NB4 (cell line): ENCODE results near the gene MBOAT2.

Experiments
- DNase-seq: peaks from one replicate; pipeline ENCODE4 v3.0.0; 2010; ENCODE audit warnings: low read depth
- H3K4me3 ChIP-seq: one replicate; pipeline ENCODE4 v1.5.1; 2011; ENCODE audit warnings: mild to moderate bottlenecking, low read depth, low read length, moderate library complexity
- MYC ChIP-seq: IDR thresholded peaks from 2 replicates; pipeline ENCODE4 v1.6.1; 2011; ENCODE audit warnings: low read depth, low read length
- POLR2A ChIP-seq: IDR thresholded peaks from 2 replicates; pipeline ENCODE4 v1.6.1; 2011; ENCODE audit warnings: mild to moderate bottlenecking; ENCODE audit not compliant: insufficient read length; ENCODE audit errors: extremely low read depth
- TF ChIP-seq, protein P1 (sequence below): IDR thresholded peaks from 2 replicates; pipeline ENCODE4 v1.6.1; 2011; ENCODE audit warnings: low read depth, low read length
- TF ChIP-seq, protein P2 (sequence below): IDR thresholded peaks from one replicate; pipeline ENCODE4 v1.5.1; 2012; ENCODE audit warnings: low read depth, low read length

MBOAT2 gene

DNA sequence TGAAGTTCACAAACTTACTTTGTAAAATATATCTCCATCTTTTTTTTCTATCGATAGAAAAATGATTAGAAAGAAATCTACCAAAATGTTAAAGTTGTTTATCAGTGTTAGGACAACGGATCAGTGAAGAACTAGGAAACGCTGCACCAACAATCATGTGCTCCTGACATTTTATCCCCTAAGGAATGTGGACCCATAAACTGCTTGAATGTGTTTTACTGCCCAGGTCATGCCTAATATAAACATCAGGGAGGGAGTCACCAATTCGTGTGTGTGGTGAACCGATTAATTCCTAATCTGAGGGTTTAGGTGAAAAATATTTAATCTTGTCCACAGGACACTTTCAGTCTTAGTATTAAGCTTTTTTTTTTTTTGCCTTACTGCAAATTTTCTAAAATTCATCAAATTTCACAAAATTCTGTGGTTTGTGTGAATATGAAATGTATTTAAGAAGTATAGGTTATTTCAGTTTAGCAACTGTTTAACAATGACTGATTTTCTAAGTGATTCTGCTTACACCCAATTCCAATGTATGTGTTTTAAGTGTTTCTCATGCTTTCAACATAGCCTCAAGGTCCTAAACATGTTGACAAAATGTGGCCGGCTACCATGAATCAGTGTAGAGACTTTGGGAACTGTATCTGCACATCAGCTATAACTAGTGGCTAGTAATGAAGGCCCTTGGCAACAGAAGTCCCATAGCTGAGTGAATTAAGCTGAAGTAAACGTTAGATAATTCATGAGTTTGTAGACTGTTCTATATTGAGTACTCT lies 155.0 kb downstream of the MBOAT2 start:
- DNase-seq = no peak
- TF ChIP-seq, protein P1, sequence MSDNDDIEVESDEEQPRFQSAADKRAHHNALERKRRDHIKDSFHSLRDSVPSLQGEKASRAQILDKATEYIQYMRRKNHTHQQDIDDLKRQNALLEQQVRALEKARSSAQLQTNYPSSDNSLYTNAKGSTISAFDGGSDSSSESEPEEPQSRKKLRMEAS = no peak
- TF ChIP-seq, protein P2, sequence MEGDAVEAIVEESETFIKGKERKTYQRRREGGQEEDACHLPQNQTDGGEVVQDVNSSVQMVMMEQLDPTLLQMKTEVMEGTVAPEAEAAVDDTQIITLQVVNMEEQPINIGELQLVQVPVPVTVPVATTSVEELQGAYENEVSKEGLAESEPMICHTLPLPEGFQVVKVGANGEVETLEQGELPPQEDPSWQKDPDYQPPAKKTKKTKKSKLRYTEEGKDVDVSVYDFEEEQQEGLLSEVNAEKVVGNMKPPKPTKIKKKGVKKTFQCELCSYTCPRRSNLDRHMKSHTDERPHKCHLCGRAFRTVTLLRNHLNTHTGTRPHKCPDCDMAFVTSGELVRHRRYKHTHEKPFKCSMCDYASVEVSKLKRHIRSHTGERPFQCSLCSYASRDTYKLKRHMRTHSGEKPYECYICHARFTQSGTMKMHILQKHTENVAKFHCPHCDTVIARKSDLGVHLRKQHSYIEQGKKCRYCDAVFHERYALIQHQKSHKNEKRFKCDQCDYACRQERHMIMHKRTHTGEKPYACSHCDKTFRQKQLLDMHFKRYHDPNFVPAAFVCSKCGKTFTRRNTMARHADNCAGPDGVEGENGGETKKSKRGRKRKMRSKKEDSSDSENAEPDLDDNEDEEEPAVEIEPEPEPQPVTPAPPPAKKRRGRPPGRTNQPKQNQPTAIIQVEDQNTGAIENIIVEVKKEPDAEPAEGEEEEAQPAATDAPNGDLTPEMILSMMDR = no peak
- TF ChIP-seq MYC (no peak), POLR2A (no peak)
- no peak overlapping the region for H3K4me3 ChIP-seq

DNA sequence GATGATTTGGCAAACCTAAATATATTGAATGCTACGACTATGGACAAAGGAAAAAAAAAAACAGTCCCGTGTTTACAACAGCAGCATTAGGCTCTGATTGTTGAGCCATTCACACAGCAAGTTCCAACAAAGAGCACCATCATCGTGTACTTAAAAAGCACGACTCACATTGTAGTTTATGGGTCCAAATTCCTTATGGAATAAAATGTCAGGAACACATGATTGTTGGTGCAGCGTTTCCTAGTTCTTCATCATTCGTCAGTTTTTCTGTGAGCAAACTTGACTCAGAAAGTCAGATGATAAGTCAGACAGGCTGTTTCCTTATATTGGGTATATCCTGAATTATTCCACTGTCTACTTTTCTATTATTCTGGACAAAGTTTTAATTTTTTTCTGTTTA lies 156.1 kb downstream of the MBOAT2 start:
- no peak for TF ChIP-seq POLR2A
- no peak for TF ChIP-seq MYC
- TF ChIP-seq, protein P1 = no peak
- TF ChIP-seq, protein P2 = no peak
- no peak for DNase-seq
- H3K4me3 ChIP-seq = no peak overlapping the region

DNA sequence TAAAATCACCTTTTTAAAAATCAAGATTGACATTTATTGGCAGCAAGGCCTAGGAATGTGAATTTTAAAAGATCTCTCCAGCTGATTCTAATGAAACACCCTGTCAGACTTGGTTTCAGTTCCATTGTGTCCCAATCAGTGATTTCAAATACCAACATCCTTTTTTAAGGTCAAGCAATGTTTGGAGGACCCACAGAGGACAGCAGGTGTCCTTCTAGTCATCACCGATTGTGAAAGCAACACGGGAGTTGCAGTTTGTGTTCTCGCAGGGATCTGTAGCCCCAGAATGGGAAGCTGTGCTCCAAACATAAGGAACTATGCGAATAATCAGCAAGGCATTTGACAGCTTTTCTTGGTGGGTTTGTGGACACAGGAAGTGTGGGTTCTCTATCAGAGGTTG lies 161.6 kb downstream of the MBOAT2 start:
- peak; percentile 38 for DNase-seq
- H3K4me3 ChIP-seq = no peak overlapping the region
- TF ChIP-seq, protein P1 = no peak
- TF ChIP-seq POLR2A (no peak), MYC (no peak)
- TF ChIP-seq, protein P2 = no peak

DNA sequence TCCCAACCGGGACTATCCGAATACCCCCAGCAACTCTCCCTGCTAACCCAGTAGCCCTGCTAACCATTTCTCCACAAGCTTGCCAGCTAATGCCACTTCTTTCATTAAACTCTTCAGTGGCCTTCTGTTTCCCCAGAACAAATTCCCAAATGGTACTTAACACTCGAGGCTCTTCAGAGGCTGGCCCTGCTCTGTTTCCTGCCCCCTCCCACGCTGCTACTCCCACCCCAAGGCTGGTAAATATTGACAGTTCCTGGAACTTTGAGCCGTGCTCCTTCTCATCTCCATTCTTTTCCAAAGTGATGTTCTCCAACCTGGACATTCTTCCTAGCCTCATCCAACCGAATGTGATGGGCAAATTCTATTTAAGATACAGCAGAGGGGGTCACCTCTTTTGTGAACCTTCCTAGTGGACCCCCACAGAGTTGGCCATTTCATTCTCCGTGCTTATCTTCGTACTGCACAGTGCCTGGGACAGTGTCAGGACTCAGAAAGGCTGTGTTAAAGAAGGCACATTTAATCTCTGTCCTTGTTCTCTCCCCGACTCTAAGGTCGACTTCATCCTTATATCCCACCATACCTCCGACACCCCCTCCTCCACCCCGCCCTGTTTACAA lies 162.9 kb downstream of the MBOAT2 start:
- DNase-seq = no peak
- TF ChIP-seq MYC (no peak), POLR2A (no peak)
- TF ChIP-seq, protein P2 = no peak
- TF ChIP-seq, protein P1 = no peak
- H3K4me3 ChIP-seq = no peak overlapping the region

DNA sequence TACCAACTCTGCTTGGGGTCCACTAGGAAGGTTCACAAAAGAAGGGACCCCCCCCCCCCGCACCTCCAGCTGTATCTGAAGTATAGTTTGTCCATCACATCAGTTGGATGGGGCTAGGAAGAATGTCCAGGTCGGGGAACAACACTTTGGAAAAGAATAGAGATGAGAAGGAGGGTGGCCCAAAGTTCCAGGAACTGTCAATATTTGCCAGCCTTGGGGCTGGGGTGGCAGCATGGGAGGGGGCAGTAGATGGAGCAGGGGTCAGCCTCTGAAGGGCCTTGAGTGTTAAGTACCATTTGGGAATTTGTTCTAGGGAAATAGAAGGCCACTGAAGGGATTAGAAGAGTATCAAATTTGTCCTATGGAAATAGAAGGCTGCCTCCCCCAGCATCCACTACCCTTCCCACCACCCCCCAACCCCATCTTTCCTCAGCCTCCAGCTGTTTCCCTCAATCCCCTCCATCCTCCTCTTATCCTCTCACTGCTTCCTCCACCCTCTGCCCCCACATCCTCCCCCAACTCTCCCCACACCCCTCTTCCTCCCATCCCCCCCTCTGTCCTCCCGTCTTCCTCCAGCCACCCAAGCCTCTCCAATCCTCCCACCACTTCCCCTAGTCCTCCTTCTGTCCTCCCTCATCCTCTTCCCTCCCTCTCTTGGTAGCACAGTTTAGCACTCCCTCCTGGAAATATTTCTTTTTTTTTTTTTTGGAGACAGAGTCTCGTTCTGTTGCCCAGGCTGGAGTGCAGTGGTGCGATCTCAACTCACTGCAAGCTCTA lies 164.1 kb downstream of the MBOAT2 start:
- H3K4me3 ChIP-seq = no peak overlapping the region
- no peak for DNase-seq
- TF ChIP-seq, protein P1 = no peak
- TF ChIP-seq, protein P2 = no peak
- no peak for TF ChIP-seq MYC
- no peak for TF ChIP-seq POLR2A
